GM12878 (cell line): Measurements from ENCODE around the gene NAB1. TPM values are rescaled to one million over a fixed set of nuclear protein-coding genes. Genes with fewer than 3 reads are reported as not detected.

Experiments
- ATAC-seq: fragments of 200-7000 bp; cut with Tn5 transposase; 3 replicates; pipeline ENCODE4 v1.9.1; 2020; ENCODE audit warnings: mild to moderate bottlenecking, moderate library complexity
- BruUV-seq: library from RNA; stranded (reverse); fragments of 400-500 nt; replicated peaks from 2 replicates; lab custom pipeline; 2021; lab: Mats Ljungman, UMichigan
- CTCF ChIA-PET: fragments of 300-600 bp; sonication (Branson Sonifier 250); formaldehyde crosslinking; extraction: SDS; loops from one replicate; lab custom pipeline; 2021; ENCODE audit warnings: inconsistent platforms; lab: Yijun Ruan, JAX
- POLR2A ChIA-PET: fragments of 350-600 bp; formaldehyde crosslinking; extraction: SDS; loops from one replicate; lab custom pipeline; 2021; ENCODE audit warnings: inconsistent platforms; lab: Charles Lee
- RAD21 ChIA-PET: fragments of 300-600 bp; sonication (Branson Sonifier 250); formaldehyde crosslinking; loops from one replicate; lab custom pipeline; 2023; ENCODE audit warnings: antibody characterized with exemption; ENCODE audit not compliant: unreplicated experiment; lab: Charles Lee
- SMC1A ChIA-PET: fragments of 300-600 bp; sonication (Branson Sonifier 250); formaldehyde crosslinking; loops from one replicate; lab custom pipeline; 2023; ENCODE audit not compliant: unreplicated experiment, uncharacterized antibody; lab: Charles Lee
- DNase-seq: peaks from one replicate; pipeline ENCODE4 v3.0.0-alpha.2; 2011; ENCODE audit warnings: low read depth, low spot score
- FAIRE-seq: peaks from 3 replicates; lab custom pipeline; 2011; peaks lifted over from hg19 to GRCh38; lab: Jason Lieb, UNC
- H2AFZ ChIP-seq: 2 replicates; pipeline ENCODE4 v1.6.0; 2011; ENCODE audit warnings: low read depth, low read length, control low read depth; ENCODE audit not compliant: control insufficient read depth
- H3K27ac ChIP-seq: 2 replicates; pipeline ENCODE4 v1.5.1; 2011; ENCODE audit warnings: control low read depth; ENCODE audit not compliant: control insufficient read depth, insufficient read depth
- H3K27me3 ChIP-seq, 2 experiments: replicated peaks in 1 of 2; 2 replicates each; pipeline versions ENCODE4 v1.6.0 to v1.6.1; 2011; ENCODE audit warnings: low read length in 1 of 2; ENCODE audit not compliant: control insufficient read depth in 2 of 2, insufficient read depth in 2 of 2
- H3K36me3 ChIP-seq, 2 experiments: 2 replicates each; pipeline ENCODE4 v1.5.1; 2011; ENCODE audit warnings: low read length in 1 of 2; ENCODE audit not compliant: control insufficient read depth in 2 of 2, insufficient read depth in 2 of 2
- H3K4me1 ChIP-seq: 2 replicates; pipeline ENCODE4 v1.6.1; 2011; ENCODE audit warnings: mild to moderate bottlenecking, low read length, moderate library complexity, mixed read lengths; ENCODE audit not compliant: control insufficient read depth, insufficient read depth
- H3K4me2 ChIP-seq: 2 replicates; pipeline ENCODE4 v1.6.0; 2011; ENCODE audit warnings: control low read depth; ENCODE audit not compliant: control insufficient read depth, insufficient read depth
- H3K4me3 ChIP-seq: fragments of 200-600 bp; sonication (generic); 2 replicates; pipeline ENCODE4 v1.5.1; 2016
- H3K79me2 ChIP-seq: 2 replicates; pipeline ENCODE4 v1.6.0; 2011; ENCODE audit warnings: low read length; ENCODE audit not compliant: control insufficient read depth, insufficient read depth
- H3K9ac ChIP-seq: 2 replicates; pipeline ENCODE4 v1.8.0; 2011; ENCODE audit warnings: low read length, control low read depth, mixed read lengths; ENCODE audit not compliant: control insufficient read depth, insufficient read depth
- H3K9me3 ChIP-seq: replicated peaks from 3 replicates; pipeline ENCODE4 v1.5.1; 2011; ENCODE audit warnings: mild to moderate bottlenecking, low read length; ENCODE audit not compliant: control insufficient read depth, insufficient read depth
- H4K20me1 ChIP-seq: 2 replicates; pipeline ENCODE4 v1.6.0; 2011; ENCODE audit not compliant: control insufficient read depth, insufficient read depth
- BRCA1 ChIP-seq: IDR thresholded peaks from 2 replicates; pipeline ENCODE4 v1.6.1; 2011; ENCODE audit warnings: low read depth, low read length, improper control_type of control experiment
- CBX5 ChIP-seq: sonication (generic); IDR thresholded peaks from 2 replicates; pipeline ENCODE4 v1.6.1; 2016; ENCODE audit warnings: low read depth, moderate library complexity, mild to moderate bottlenecking, inconsistent platforms
- CREM ChIP-seq: IDR thresholded peaks from 2 replicates; pipeline ENCODE4 v1.6.1; 2014; ENCODE audit warnings: antibody characterized with exemption, low read depth
- GATAD2B ChIP-seq: fragments of 450-650 bp; conservative IDR thresholded peaks from 2 replicates; pipeline ENCODE4 v1.6.1; 2017; ENCODE audit warnings: low read depth, mild to moderate bottlenecking, moderate library complexity
- HDAC6 ChIP-seq: fragments of 200-600 bp; sonication (generic); IDR thresholded peaks from one replicate; pipeline ENCODE4 v1.8.0; 2017; ENCODE audit warnings: antibody characterized with exemption; ENCODE audit not compliant: unreplicated experiment
- IKZF1 ChIP-seq: fragments of 450-650 bp; conservative IDR thresholded peaks from 2 replicates; pipeline ENCODE4 v1.6.1; 2017; ENCODE audit warnings: antibody characterized with exemption, mild to moderate bottlenecking
- IRF4 ChIP-seq: IDR thresholded peaks from 2 replicates; pipeline ENCODE4 v1.6.1; 2011; ENCODE audit warnings: low read depth, low read length
- KAT2A ChIP-seq: conservative IDR thresholded peaks from 2 replicates; pipeline ENCODE4 v1.6.1; 2011; ENCODE audit warnings: low read depth, low read length; ENCODE audit not compliant: control insufficient read depth
- MXI1 ChIP-seq: fragments of 150-350 bp; IDR thresholded peaks from 2 replicates; pipeline ENCODE4 v1.6.1; 2011; ENCODE audit warnings: low read depth, mild to moderate bottlenecking, inconsistent platforms, low read length, improper control_type of control experiment
- NFIC ChIP-seq: IDR thresholded peaks from 2 replicates; pipeline ENCODE4 v1.6.1; 2012; ENCODE audit warnings: low read depth, mild to moderate bottlenecking, inconsistent platforms, low read length, moderate library complexity
- REST ChIP-seq: IDR thresholded peaks from 2 replicates; pipeline ENCODE4 v1.6.1; 2012; ENCODE audit warnings: mild to moderate bottlenecking, low read depth, low read length
- RUNX3 ChIP-seq: IDR thresholded peaks from 2 replicates; pipeline ENCODE4 v1.6.1; 2012; ENCODE audit warnings: low read length, inconsistent platforms
- SMAD1 ChIP-seq: fragments of 450-650 bp; IDR thresholded peaks from 2 replicates; pipeline ENCODE4 v1.6.1; 2018; ENCODE audit warnings: mild to moderate bottlenecking, low read depth; ENCODE audit not compliant: partially characterized antibody
- WGBS: methylation state at CpG from one replicate; pipeline ENCODE4 v1.1.6; 2016; ENCODE audit warnings: low lambda C conversion rate; ENCODE audit not compliant: insufficient replicate concordance, insufficient coverage; ENCODE audit errors: missing lambda C conversion rate; 5-methylcytosine and 5-hydroxymethylcytosine counted together
- in situ Hi-C: fragments of 300-500 bp; cut with MboI; formaldehyde crosslinking; loops from 9 replicates; pipeline ENCODE4 v1.14.3; 2018; ENCODE audit warnings: mixed read lengths
- intact Hi-C: fragments of 100-400 bp; cut with micrococcal nuclease; formaldehyde crosslinking; loops from one replicate; pipeline ENCODE4 v1.14.2; 2022; ENCODE audit not compliant: unreplicated experiment
- polyA plus RNA-seq, 11 experiments: library from polyadenylated mRNA; depleted of rRNA in 4 of 11; unstranded in 6 of 11; stranded (reverse) in 5 of 11; fragments of >200 nt; fragmentation: Nextera tagmentation in 4 of 11; fragmentation: Illumina TruSeq in 1 of 11; extraction: Ambion mirVana in 4 of 11; extraction: Trizol in 1 of 11; gene quantifications; 1 replicate in 1 of 11; 2 replicates in 10 of 11; pipeline versions ENCODE4 v1.2.1 to v1.2.3, GENCODE V29; 2011 to 2016; ENCODE audit warnings: inconsistent platforms in 2 of 11, missing spikeins in 2 of 11, low read depth in 1 of 11
- total RNA-seq, 4 experiments: library from RNA; depleted of rRNA in 3 of 4; stranded (reverse); fragments of >200 nt in 3 of 4; fragmentation: Illumina TruSeq in 1 of 4; extraction: Trizol in 1 of 4; gene quantifications; 2 replicates each; pipeline versions ENCODE4 v1.2.1 to v1.2.3, GENCODE V29; 2013 to 2021
- TF ChIP-seq, protein P1 (sequence below): fragments of 450-650 bp; IDR thresholded peaks from 2 replicates; pipeline ENCODE4 v1.6.1; 2017; ENCODE audit warnings: antibody characterized with exemption, mild to moderate bottlenecking, moderate library complexity
- TF ChIP-seq, protein P2 (sequence below): IDR thresholded peaks from 2 replicates; pipeline ENCODE4 v1.6.1; 2012; ENCODE audit warnings: low read depth, low read length, improper control_type of control experiment

The NAB1 gene
- total and polyA plus RNA-seq, 10 of the 15 experiments (the other 5 are each of a cell fraction or from before 2014, with no cell fraction given): 4.5 to 39.6 (median 23.0) TPM

DNA sequence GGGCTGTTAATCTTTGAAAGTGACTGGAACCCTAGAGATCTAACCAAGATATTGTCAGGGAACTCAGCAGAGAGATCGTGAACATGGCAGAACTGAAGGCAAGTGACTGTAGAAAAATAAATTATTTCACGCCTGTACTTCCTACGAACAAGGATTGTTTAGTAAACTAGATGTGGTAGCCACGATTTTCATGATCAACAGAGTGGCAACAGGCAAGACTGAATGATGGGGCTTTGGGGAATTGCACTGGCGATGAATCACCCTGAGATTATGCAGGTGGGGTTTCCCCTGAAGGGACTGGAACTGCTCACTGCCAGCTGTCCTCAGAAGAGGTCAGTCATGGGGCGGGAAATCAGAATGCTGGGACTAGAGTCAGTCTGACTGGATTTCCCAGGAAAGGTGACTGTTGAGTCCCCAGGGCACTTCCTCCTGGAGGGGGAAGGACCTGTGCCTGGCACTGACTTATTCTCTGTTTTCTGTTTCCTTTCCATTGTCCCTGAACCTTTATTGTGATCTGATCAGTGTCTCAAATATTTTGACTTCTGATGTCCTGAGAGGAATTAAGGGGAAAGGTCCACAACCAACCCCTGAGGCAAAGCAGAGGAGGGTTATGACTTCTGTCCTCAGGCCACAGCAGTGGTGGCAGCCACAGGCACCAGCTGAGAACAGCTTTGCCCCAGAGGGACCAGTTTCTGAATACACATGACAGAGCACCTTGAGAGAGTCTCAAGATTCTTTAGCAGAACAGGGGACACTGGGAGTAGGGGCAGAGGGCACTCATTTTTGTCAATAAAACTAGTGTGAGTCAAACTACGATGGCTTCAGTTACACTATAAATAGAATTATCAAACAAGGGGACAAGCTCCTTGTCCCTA, 70.0 kb downstream of the NAB1 start:
- H3K9ac ChIP-seq: peak overlapping the region; percentile 36; the same call in 1 of the 2 replicates
- H3K4me3 ChIP-seq: no peak overlapping the region
- H3K4me2 ChIP-seq: peak overlapping the region; percentile 70
- ChIA-PET POLR2A (interaction anchor here (1.0 to 6.1 kb wide), 10 partner anchors 10 to 186 kb away, joined by 3 to 53 read pairs (median 6); no protein-coding TSS in a partner anchor), SMC1A (interaction anchor here (0.8 to 8.8 kb wide), 12 partner anchors 10 to 203 kb away, joined by 3 to 137 read pairs (median 8); no protein-coding TSS in a partner anchor), RAD21 (interaction anchor here (0.6 to 6.2 kb wide), 9 partner anchors 10 to 294 kb away, joined by 3 to 99 read pairs (median 4); no protein-coding TSS in a partner anchor), CTCF (interaction anchor here (1.0 to 2.2 kb wide), 10 partner anchors 11 to 189 kb away, joined by 3 to 13 read pairs (median 4); no protein-coding TSS in a partner anchor)
- 2% methylated on average over 7 of the region's 7 CpGs for WGBS
- DNase-seq: peak; percentile 68
- H3K9me3 ChIP-seq: no peaks in the 10 kb centered on the region
- ATAC-seq: peak; percentile 81
- intact Hi-C loops: loop anchor here (2.0 kb wide), 1 partner anchor 24 kb away; no protein-coding TSS in a partner anchor
- H2AFZ ChIP-seq: peak overlapping the region; percentile 74
- no peak for FAIRE-seq
- no peaks in the 10 kb centered on the region for H3K79me2 ChIP-seq
- no peaks in the 10 kb centered on the region for H3K27me3 ChIP-seq
- peaks cover 41% of the 10 kb centered on the region for H3K4me1 ChIP-seq
- H4K20me1 ChIP-seq: no peaks in the 10 kb centered on the region
- H3K36me3 ChIP-seq: no peaks in the 10 kb centered on the region
- H3K27ac ChIP-seq: peak overlapping the region; percentile 57
- in situ Hi-C loops: no loop called here
- BruUV-seq: no TSS peak
- TF ChIP-seq BRCA1 (no peak), GATAD2B (peak; percentile 73), NFIC (peak; percentile 64; the same call in 1 of the 2 replicates), RUNX3 (peak; percentile 55), KAT2A (no peak), HDAC6 (no peak), CBX5 (peak; percentile 30; the same call in 1 of the 2 replicates), IRF4 (peak; percentile 72; the same call in 1 of the 2 replicates), CREM (0 out of 2 replicates have a peak, but pooled peaks have one; percentile 32), IKZF1 (peak; percentile 93), SMAD1 (peak; percentile 28), REST (no peak), MXI1 (peak; percentile 38; the same call in 1 of the 2 replicates)
- TF ChIP-seq, protein P1, sequence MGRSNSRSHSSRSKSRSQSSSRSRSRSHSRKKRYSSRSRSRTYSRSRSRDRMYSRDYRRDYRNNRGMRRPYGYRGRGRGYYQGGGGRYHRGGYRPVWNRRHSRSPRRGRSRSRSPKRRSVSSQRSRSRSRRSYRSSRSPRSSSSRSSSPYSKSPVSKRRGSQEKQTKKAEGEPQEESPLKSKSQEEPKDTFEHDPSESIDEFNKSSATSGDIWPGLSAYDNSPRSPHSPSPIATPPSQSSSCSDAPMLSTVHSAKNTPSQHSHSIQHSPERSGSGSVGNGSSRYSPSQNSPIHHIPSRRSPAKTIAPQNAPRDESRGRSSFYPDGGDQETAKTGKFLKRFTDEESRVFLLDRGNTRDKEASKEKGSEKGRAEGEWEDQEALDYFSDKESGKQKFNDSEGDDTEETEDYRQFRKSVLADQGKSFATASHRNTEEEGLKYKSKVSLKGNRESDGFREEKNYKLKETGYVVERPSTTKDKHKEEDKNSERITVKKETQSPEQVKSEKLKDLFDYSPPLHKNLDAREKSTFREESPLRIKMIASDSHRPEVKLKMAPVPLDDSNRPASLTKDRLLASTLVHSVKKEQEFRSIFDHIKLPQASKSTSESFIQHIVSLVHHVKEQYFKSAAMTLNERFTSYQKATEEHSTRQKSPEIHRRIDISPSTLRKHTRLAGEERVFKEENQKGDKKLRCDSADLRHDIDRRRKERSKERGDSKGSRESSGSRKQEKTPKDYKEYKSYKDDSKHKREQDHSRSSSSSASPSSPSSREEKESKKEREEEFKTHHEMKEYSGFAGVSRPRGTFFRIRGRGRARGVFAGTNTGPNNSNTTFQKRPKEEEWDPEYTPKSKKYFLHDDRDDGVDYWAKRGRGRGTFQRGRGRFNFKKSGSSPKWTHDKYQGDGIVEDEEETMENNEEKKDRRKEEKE: no peak
- TF ChIP-seq, protein P2, sequence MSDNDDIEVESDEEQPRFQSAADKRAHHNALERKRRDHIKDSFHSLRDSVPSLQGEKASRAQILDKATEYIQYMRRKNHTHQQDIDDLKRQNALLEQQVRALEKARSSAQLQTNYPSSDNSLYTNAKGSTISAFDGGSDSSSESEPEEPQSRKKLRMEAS: 0 out of 2 replicates have a peak, but pooled peaks have one; percentile 19
